GM19193 (cell line): ENCODE results near the gene C1orf116.

Experiments used
- POLR2A ChIP-seq: IDR thresholded peaks from 4 replicates; pipeline ENCODE4 v1.6.1; 2011; ENCODE audit not compliant: insufficient read depth, insufficient read length; ENCODE audit errors: extremely low read depth

Gene C1orf116

GRCh38 chr1:207031632-207032264 lies 808 bp downstream of the C1orf116 start:
- no peak for TF ChIP-seq POLR2A

- TF ChIP-seq POLR2A, result no peak
Measured at GRCh38 chr1:207031016-207031415, 1.5 kb downstream of the C1orf116 start.

- no peak for TF ChIP-seq POLR2A
Measured at GRCh38 chr1:207030522-207031009, 2.0 kb downstream of the C1orf116 start.

- TF ChIP-seq POLR2A, result no peak
Measured at GRCh38 chr1:207029701-207030521, 2.6 kb downstream of the C1orf116 start.

GRCh38 chr1:207028884-207029650 lies 3.5 kb downstream of the C1orf116 start:
- TF ChIP-seq POLR2A, result no peak

GRCh38 chr1:207027921-207028320 lies 4.6 kb downstream of the C1orf116 start:
- TF ChIP-seq POLR2A, result no peak

GRCh38 chr1:207027206-207027777 lies 5.3 kb downstream of the C1orf116 start:
- no peak for TF ChIP-seq POLR2A

- no peak for TF ChIP-seq POLR2A
Measured at GRCh38 chr1:207026104-207026534, 6.4 kb downstream of the C1orf116 start.

GRCh38 chr1:207025146-207025880 lies 7.2 kb downstream of the C1orf116 start:
- no peak for TF ChIP-seq POLR2A

- TF ChIP-seq POLR2A, result no peak
Measured at GRCh38 chr1:207024202-207025145, 8.1 kb downstream of the C1orf116 start.

- no peak for TF ChIP-seq POLR2A
Measured at GRCh38 chr1:207022996-207023679, 9.4 kb downstream of the C1orf116 start.

- TF ChIP-seq POLR2A, result no peak
Measured at GRCh38 chr1:207021876-207022596, 10.5 kb downstream of the C1orf116 start.
